Islet precursor cell (in vitro differentiated cells): ENCODE measurements around the gene HOXC6.

Source experiments
- DNase-seq: peaks from one replicate; pipeline ENCODE4 v3.0.0-alpha.2; 2018

Gene HOXC6

GRCh38 chr12:54016478-54016964, 11.7 kb upstream of the HOXC6 start:
- no peak for DNase-seq

- DNase-seq: no peak
Measured at GRCh38 chr12:54017027-54017788, 11.0 kb upstream of the HOXC6 start.

GRCh38 chr12:54017878-54018467, 10.3 kb upstream of the HOXC6 start:
- peak; percentile 98 for DNase-seq

GRCh38 chr12:54018468-54018984, 9.7 kb upstream of the HOXC6 start:
- DNase-seq: peak; percentile 77

- peak; percentile 88 for DNase-seq
Measured at GRCh38 chr12:54019091-54019811, 9.0 kb upstream of the HOXC6 start.

GRCh38 chr12:54019924-54020590, 8.2 kb upstream of the HOXC6 start:
- DNase-seq: no peak

GRCh38 chr12:54020591-54021405, 7.4 kb upstream of the HOXC6 start:
- DNase-seq: no peak

GRCh38 chr12:54021432-54022013, 6.7 kb upstream of the HOXC6 start:
- DNase-seq: peak; percentile 96

GRCh38 chr12:54022960-54023884, 5.0 kb upstream of the HOXC6 start:
- DNase-seq: no peak

DNA sequence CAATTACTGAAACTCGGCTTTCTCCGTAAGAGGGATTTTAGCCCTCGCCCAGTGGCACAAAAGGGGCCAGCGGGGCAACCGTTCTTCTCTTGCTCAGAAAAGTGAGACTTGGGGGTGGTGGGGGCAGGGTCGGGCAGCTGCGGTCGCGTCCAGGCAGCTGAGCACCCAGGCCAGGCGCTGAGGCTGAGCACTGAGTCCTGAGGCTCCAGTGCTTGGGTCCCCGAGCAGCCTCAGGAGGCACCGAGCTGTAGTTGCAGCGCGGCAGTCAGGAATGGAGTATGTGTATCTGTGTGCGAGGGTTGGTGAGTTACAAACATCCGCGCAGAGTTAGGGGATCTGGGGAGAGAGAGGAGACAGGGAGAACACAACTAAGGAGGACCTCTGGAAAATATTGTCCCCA, 4.1 kb upstream of the HOXC6 start:
- DNase-seq: peak; percentile 82

- no peak for DNase-seq
Measured at GRCh38 chr12:54024581-54025305, 3.5 kb upstream of the HOXC6 start.

DNA sequence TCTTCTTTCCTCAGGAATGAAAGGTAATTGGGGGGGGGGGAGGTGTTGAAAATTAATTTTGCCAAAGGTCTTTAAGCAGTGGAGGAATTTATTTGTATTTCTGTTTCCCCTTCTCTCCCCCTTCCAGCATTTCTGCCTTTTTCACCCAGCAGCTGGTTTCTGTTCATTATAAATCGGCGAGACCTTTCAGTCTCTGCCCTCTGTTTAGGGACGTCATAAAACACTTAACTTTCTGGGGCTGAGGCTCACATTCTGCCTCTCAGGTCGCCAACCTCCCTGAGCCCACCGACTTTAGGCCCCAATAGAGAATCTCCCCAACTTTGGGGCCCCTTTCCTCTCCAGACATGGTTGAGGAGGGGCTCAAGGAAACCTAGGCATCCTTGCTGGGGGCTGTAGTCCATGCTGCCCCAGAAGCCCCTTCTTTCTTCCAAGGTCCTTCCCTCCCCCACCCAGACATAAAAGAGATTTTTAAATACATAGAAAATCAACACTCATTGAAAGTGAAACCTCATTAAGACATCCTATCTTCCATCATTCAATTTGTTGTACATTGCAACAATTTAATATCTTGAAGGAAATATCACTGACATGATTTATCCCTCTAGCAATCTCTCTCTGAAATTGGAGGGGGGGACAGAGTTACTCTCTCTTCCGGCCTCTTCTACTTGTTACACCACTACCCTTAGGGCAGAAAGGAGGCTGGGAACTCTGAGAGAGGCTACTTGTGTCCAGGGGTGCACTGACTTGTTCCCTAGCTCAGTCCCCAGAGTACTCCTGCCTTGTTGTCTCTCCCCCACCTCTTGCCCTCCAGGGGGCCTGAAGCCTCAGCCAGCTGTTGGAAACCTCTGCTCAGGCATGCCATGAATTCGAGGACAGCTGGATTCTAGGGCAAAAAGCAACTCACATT, 2.5 kb upstream of the HOXC6 start:
- peak; percentile 60 for DNase-seq

DNA sequence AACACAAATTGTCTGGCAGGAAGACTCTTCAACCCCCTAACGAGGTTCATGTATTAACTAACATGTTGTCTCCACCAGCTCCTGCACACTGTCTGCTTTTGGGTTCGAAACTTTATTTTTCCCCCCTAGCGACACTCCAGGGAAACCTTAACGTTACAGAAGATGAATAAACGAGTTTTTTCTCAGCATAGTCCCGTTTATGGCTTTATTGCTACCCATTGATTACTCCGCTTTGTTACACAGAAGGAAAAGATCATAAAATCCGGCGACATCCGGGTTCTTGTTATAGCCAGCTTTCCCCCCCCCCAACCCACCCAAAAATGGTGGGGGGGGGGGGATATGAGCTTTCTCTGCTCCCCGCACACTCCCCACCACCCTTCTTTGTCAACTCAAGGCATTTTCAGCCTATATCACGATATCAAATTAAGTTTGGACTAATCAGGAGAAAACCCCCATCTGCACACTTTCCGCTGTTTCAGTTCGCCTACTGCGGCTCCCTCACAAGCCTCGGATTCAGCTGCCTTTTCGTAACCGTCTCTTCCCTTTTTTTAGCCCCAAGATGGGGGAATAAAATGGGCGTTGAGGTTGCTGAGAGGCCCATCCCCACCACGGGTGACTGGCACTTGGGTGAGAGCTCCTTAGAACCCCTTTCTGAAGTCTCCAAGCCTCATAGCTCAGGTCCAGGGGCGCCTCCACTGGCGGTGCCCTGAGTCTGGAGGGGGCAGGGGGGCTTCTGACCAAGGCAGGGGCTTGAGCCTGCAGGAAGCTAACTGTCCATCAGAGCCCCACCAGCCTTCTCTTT, 1.4 kb upstream of the HOXC6 start:
- no peak for DNase-seq

DNA sequence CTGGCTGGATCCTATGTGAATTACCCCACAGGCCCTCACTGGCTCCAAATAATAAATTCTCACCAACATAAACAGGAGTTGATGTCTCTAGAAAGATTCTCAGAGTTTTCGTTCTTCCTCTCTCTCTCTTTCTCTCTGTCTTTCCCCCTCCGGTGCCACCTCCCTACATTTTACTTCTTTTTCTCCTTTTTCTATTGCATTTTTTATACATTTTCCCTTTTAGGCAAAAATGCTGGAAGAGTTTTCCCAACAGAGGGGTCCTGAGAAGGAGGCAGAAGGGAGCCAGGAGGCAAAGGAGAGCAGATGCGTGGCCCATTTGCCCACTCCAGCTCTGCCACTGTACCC, 826 bp upstream of the HOXC6 start:
- DNase-seq: no peak

DNA sequence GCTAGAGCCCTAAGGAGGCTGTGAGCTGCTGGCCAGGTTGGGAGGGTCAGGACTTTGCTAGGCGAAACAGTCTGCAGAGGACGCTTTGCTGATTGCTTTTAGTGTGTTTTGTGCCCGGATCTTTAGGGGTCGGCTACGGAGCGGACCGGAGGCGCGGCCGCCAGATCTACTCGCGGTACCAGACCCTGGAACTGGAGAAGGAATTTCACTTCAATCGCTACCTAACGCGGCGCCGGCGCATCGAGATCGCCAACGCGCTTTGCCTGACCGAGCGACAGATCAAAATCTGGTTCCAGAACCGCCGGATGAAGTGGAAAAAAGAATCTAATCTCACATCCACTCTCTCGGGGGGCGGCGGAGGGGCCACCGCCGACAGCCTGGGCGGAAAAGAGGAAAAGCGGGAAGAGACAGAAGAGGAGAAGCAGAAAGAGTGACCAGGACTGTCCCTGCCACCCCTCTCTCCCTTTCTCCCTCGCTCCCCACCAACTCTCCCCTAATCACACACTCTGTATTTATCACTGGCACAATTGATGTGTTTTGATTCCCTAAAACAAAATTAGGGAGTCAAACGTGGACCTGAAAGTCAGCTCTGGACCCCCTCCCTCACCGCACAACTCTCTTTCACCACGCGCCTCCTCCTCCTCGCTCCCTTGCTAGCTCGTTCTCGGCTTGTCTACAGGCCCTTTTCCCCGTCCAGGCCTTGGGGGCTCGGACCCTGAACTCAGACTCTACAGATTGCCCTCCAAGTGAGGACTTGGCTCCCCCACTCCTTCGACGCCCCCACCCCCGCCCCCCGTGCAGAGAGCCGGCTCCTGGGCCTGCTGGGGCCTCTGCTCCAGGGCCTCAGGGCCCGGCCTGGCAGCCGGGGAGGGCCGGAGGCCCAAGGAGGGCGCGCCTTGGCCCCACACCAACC, 1.5 kb downstream of the HOXC6 start:
- peak; percentile 86 for DNase-seq

GRCh38 chr12:54030442-54030801, 2.2 kb downstream of the HOXC6 start:
- no peak for DNase-seq

- peak; percentile 93 for DNase-seq
Measured at GRCh38 chr12:54030889-54031471, 2.7 kb downstream of the HOXC6 start.
